H9 (cell line): ENCODE data around the gene MYO7A. TPM values are rescaled to one million over a fixed set of nuclear protein-coding genes. Genes with fewer than 3 reads are reported as not detected.

Experiments
- DNase-seq: peaks from one replicate; pipeline ENCODE4 v3.0.0-alpha.2; 2017
- H2AFZ ChIP-seq: one replicate; pipeline ENCODE4 v1.6.1; 2013; ENCODE audit warnings: mild to moderate bottlenecking, low read length, control low read depth, moderate library complexity
- H2AK5ac ChIP-seq: 2 replicates; pipeline ENCODE4 v1.6.1; 2013; ENCODE audit warnings: low read length, control low read depth, mixed read lengths; ENCODE audit not compliant: insufficient read length
- H2BK120ac ChIP-seq: one replicate; pipeline ENCODE4 v1.6.1; 2013; ENCODE audit warnings: low read depth, mild to moderate bottlenecking, low read length, control low read depth, inconsistent platforms; ENCODE audit not compliant: poor library complexity, severe bottlenecking
- H2BK12ac ChIP-seq: 2 replicates; pipeline ENCODE4 v1.6.1; 2013; ENCODE audit warnings: low read length, control low read depth, mixed read lengths, low read depth; ENCODE audit not compliant: insufficient read length
- H2BK15ac ChIP-seq: 2 replicates; pipeline ENCODE4 v1.6.1; 2013; ENCODE audit warnings: low read depth, low read length, control low read depth
- H2BK20ac ChIP-seq: one replicate; pipeline ENCODE4 v1.6.1; 2013; ENCODE audit warnings: low read depth, mild to moderate bottlenecking, low read length, control low read depth, inconsistent platforms; ENCODE audit not compliant: poor library complexity, severe bottlenecking
- H2BK5ac ChIP-seq: 2 replicates; pipeline ENCODE4 v1.6.1; 2013; ENCODE audit warnings: low read length, control low read depth, mixed read lengths; ENCODE audit not compliant: insufficient read length
- H3K14ac ChIP-seq: 2 replicates; pipeline ENCODE4 v1.6.1; 2013; ENCODE audit warnings: low read length, control low read depth; ENCODE audit not compliant: insufficient read depth
- H3K18ac ChIP-seq: 2 replicates; pipeline ENCODE4 v1.6.1; 2013; ENCODE audit warnings: low read depth, mild to moderate bottlenecking, mixed read lengths, low read length, control low read depth; ENCODE audit not compliant: insufficient read length
- H3K23ac ChIP-seq: 2 replicates; pipeline ENCODE4 v1.6.1; 2013; ENCODE audit warnings: low read length, control low read depth, mixed read lengths, low read depth; ENCODE audit not compliant: insufficient read length
- H3K23me2 ChIP-seq: 2 replicates; pipeline ENCODE4 v1.6.1; 2013; ENCODE audit warnings: low read depth, mild to moderate bottlenecking, mixed read lengths, low read length, control low read depth; ENCODE audit not compliant: insufficient read length, poor library complexity, severe bottlenecking
- H3K27ac ChIP-seq: 2 replicates; pipeline ENCODE4 v1.5.1; 2013; ENCODE audit warnings: low read length, control low read depth, mixed read lengths, low read depth; ENCODE audit not compliant: insufficient read length
- H3K27me3 ChIP-seq: 2 replicates; pipeline ENCODE4 v1.6.1; 2013; ENCODE audit warnings: low read length, control low read depth, inconsistent platforms; ENCODE audit not compliant: insufficient read depth
- H3K4ac ChIP-seq: 2 replicates; pipeline ENCODE4 v1.6.1; 2013; ENCODE audit warnings: low read depth, mild to moderate bottlenecking, control low read depth, inconsistent platforms, low read length, moderate library complexity
- H3K4me1 ChIP-seq: 2 replicates; pipeline ENCODE4 v1.6.1; 2013; ENCODE audit warnings: low read length, control low read depth, inconsistent platforms; ENCODE audit not compliant: insufficient read depth
- H3K4me2 ChIP-seq: 2 replicates; pipeline ENCODE4 v1.6.1; 2013; ENCODE audit warnings: low read length, control low read depth, mixed read lengths; ENCODE audit not compliant: insufficient read length, insufficient read depth
- H3K56ac ChIP-seq: 2 replicates; pipeline ENCODE4 v1.6.1; 2013; ENCODE audit warnings: low read depth, mild to moderate bottlenecking, mixed read lengths, low read length, control low read depth; ENCODE audit not compliant: insufficient read length
- H3K79me1 ChIP-seq: 2 replicates; pipeline ENCODE4 v1.6.1; 2013; ENCODE audit warnings: low read depth, mild to moderate bottlenecking, moderate library complexity, low read length, control low read depth, inconsistent platforms; ENCODE audit not compliant: insufficient read depth, poor library complexity, severe bottlenecking
- H3K79me2 ChIP-seq: 2 replicates; pipeline ENCODE4 v1.6.1; 2013; ENCODE audit warnings: low read length, control low read depth, inconsistent platforms; ENCODE audit not compliant: insufficient read depth
- H3K9ac ChIP-seq: 2 replicates; pipeline ENCODE4 v1.6.1; 2013; ENCODE audit warnings: low read length, control low read depth, mixed read lengths; ENCODE audit not compliant: insufficient read length; ENCODE audit errors: extremely low read depth
- H3K9me3 ChIP-seq: one replicate; pipeline ENCODE4 v1.6.1; 2013; ENCODE audit warnings: low read depth, low read length, inconsistent platforms; ENCODE audit not compliant: control insufficient read depth
- H3T11ph ChIP-seq: one replicate; pipeline ENCODE4 v1.6.1; 2013; ENCODE audit warnings: mild to moderate bottlenecking, low read length, control low read depth, inconsistent platforms
- H4K20me1 ChIP-seq: one replicate; pipeline ENCODE4 v1.6.1; 2013; ENCODE audit not compliant: control insufficient read depth, insufficient read length, insufficient read depth
- H4K5ac ChIP-seq: 2 replicates; pipeline ENCODE4 v1.6.1; 2013; ENCODE audit warnings: low read depth, mild to moderate bottlenecking, mixed read lengths, low read length, control low read depth; ENCODE audit not compliant: insufficient read length
- H4K8ac ChIP-seq: replicated peaks from 2 replicates; pipeline ENCODE4 v1.6.1; 2013; ENCODE audit warnings: low read length, control low read depth, mixed read lengths, low read depth; ENCODE audit not compliant: insufficient read length
- H4K91ac ChIP-seq: 2 replicates; pipeline ENCODE4 v1.6.1; 2013; ENCODE audit warnings: low read depth, mild to moderate bottlenecking, moderate library complexity, mixed read lengths, low read length, control low read depth; ENCODE audit not compliant: insufficient read length
- H3K27ac Mint-ChIP-seq, 3 experiments: 2 replicates in 2 of 3; 3 replicates in 1 of 3; pipeline ENCODE4 v1.8.0; 2020 to 2021; ENCODE audit warnings: mixed read lengths in 3 of 3, mild to moderate bottlenecking in 1 of 3, moderate library complexity in 1 of 3
- H3K27me3 Mint-ChIP-seq: 2 replicates; pipeline ENCODE4 v1.8.0; 2021; ENCODE audit warnings: low read depth, mild to moderate bottlenecking, moderate library complexity, mixed read lengths
- H3K36me3 Mint-ChIP-seq, 3 experiments: 2 replicates in 2 of 3; 3 replicates in 1 of 3; pipeline ENCODE4 v1.8.0; 2020 to 2021; ENCODE audit warnings: low read depth in 3 of 3, mixed read lengths in 3 of 3; ENCODE audit not compliant: insufficient read depth in 1 of 3
- H3K4me1 Mint-ChIP-seq, 2 experiments: 2 replicates each; pipeline ENCODE4 v1.8.0; 2020; ENCODE audit warnings: mixed read lengths in 2 of 2
- H3K4me3 Mint-ChIP-seq, 2 experiments: 2 replicates in 1 of 2; 3 replicates in 1 of 2; pipeline ENCODE4 v1.8.0; 2020 to 2021; ENCODE audit warnings: mild to moderate bottlenecking in 2 of 2, mixed read lengths in 2 of 2, moderate library complexity in 1 of 2
- H3K9me3 Mint-ChIP-seq, 2 experiments: 2 replicates in 1 of 2; 3 replicates in 1 of 2; pipeline ENCODE4 v1.8.0; 2020; ENCODE audit warnings: mild to moderate bottlenecking in 2 of 2, mixed read lengths in 2 of 2, moderate library complexity in 1 of 2
- CTCF ChIP-seq: fragments of 200-600 bp; sonication (generic); conservative IDR thresholded peaks from 3 replicates; pipeline ENCODE4 v1.8.0; 2021; ENCODE audit warnings: antibody characterized with exemption, mild to moderate bottlenecking
- WGBS: extraction: QIAGEN DNeasy Blood & Tissue Kit; methylation state at CpG from one replicate; pipeline ENCODE4 v1.1.7; 2013; ENCODE audit warnings: missing lambda C conversion rate, low lambda C conversion rate, mixed read lengths; ENCODE audit not compliant: insufficient read length; ENCODE audit errors: extremely low coverage; 5-methylcytosine and 5-hydroxymethylcytosine counted together
- total RNA-seq: library from RNA; stranded (reverse); gene quantifications from 2 replicates; pipeline ENCODE4 v1.2.1, GENCODE V29; 2021

Gene MYO7A
- total RNA-seq, 1 experiment from 2014 or later = 1.6 TPM

GRCh38 chr11:77088236-77089003, 39.6 kb upstream of the MYO7A start:
- H3T11ph ChIP-seq = no peak overlapping the region
- H4K8ac ChIP-seq = no peak overlapping the region
- H3K27ac Mint-ChIP-seq = no peak overlapping the region; a peak in 2 of 7 replicates
- H3K9me3 ChIP-seq = no peaks in the 10 kb centered on the region
- no peak overlapping the region for H2BK120ac ChIP-seq
- H3K4me1 ChIP-seq = no peaks in the 10 kb centered on the region
- WGBS = no CpG with 5 or more reads among the region's 11 CpGs
- H3K4me3 Mint-ChIP-seq = no peak overlapping the region
- no peak overlapping the region for H2AFZ ChIP-seq
- H3K56ac ChIP-seq = no peak overlapping the region
- H4K5ac ChIP-seq = no peak overlapping the region
- H2BK20ac ChIP-seq = no peak overlapping the region
- DNase-seq = no peak
- H2BK5ac ChIP-seq = no peak overlapping the region
- no peak overlapping the region for H3K4ac ChIP-seq
- no peaks in the 10 kb centered on the region for H4K20me1 ChIP-seq
- no peak overlapping the region for H3K23ac ChIP-seq
- H3K27me3 ChIP-seq = no peaks in the 10 kb centered on the region
- no peaks in the 10 kb centered on the region for H3K9me3 Mint-ChIP-seq
- H2BK12ac ChIP-seq = no peak overlapping the region
- H3K27ac ChIP-seq = no peak overlapping the region
- H3K14ac ChIP-seq = no peak overlapping the region
- H3K23me2 ChIP-seq = no peaks in the 10 kb centered on the region
- H3K36me3 Mint-ChIP-seq = no peaks in the 10 kb centered on the region; a peak in 2 of 7 replicates
- H2BK15ac ChIP-seq = no peak overlapping the region
- H3K9ac ChIP-seq = no peak overlapping the region
- no peak overlapping the region for H3K4me2 ChIP-seq
- H3K79me2 ChIP-seq = no peaks in the 10 kb centered on the region
- no peak overlapping the region for H4K91ac ChIP-seq
- no peak overlapping the region for H3K18ac ChIP-seq
- no peak for TF ChIP-seq CTCF
- peaks cover 6 to 11% of the 10 kb centered on the region in 2 experiments for H3K4me1 Mint-ChIP-seq
- H3K79me1 ChIP-seq = no peaks in the 10 kb centered on the region
- no peaks in the 10 kb centered on the region for H3K27me3 Mint-ChIP-seq
- no peak overlapping the region for H2AK5ac ChIP-seq
